ENCODE measurements around the gene SPINK6. TPM values are rescaled to one million over a fixed set of nuclear protein-coding genes. Genes with fewer than 3 reads are reported as not detected.

SPINK6 gene
- polyA plus RNA-seq, 2 donors = 0.06 to 0.59 TPM

DNA sequence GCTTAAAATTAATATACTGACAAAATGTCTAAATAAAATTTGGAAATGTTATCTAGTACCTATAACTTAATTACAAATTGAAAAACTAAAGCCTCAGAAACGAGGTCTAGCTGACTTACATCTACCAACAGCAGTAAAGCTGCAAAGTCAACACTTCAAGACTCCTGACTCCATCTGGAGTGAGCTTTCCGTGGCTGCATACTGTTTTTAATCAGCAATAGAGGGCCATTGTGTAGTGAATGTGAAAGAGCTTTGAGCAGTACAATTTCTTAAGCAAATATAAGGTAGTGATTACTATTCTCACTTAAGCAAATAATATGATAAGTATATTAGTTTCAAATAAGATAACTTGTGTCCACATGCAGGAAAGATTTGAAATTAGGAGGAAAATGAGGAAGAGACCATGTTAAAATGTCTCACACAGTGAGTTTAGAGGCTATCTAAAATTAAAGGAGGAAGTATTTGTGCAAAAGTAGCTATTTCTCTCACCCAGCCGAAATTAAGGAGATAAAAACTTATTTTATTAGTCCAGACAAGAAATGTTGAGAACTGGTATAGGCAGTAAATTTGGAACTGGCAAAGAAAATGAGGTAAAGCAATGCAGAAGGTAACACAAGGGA is 6.4 kb downstream of the SPINK6 start:
- 40 to 43% methylated on average over 3 of the region's 3 CpGs for WGBS, 2 donors

DNA sequence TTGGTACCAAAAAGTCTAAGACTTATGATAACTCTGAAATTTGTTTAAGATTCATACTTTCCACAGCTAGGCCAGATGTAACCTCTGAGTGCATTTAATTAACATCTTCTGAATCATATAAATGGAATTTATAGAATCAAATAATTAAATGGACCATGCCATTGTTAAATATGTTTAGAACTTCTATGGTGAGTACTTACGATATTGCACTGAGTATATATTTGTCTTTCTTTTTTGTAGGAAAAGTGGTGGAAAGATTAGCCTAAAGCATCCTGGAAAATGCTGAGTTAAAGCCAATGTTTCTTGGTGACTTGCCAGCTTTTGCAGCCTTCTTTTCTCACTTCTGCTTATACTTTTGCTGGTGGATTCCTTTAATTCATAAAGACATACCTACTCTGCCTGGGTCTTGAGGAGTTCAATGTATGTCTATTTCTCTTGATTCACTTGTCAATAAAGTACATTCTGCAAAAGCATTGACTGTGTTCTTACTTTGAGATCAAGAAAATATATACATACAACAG is 11.9 kb downstream of the SPINK6 start:
- Histone ChIP-seq H3K27me3 (ENCODE audit: control insufficient read depth in 1 of 2, insufficient read depth in 2 of 2, low read length in 2 of 2) (no peaks in the 10 kb centered on the region), H3K4me1 (ENCODE audit: control insufficient read depth in 2 of 2, insufficient read depth in 2 of 2, low read length in 1 of 2) (no peaks in the 10 kb centered on the region), H3K9me3 (ENCODE audit: control insufficient read depth in 2 of 2, insufficient read depth in 1 of 2, low read depth in 1 of 2, low read length in 1 of 2) (no peaks in the 10 kb centered on the region), H3K27ac (ENCODE audit: low read depth in 2 of 2, low read length in 1 of 2) (no peak overlapping the region), H3K4me3 (ENCODE audit: low read depth in 1 of 2, low read length in 2 of 2) (no peak overlapping the region), H3K36me3 (ENCODE audit: control insufficient read depth in 2 of 2, insufficient read depth in 2 of 2, low read length in 1 of 2) (no peaks in the 10 kb centered on the region)
- WGBS, 2 donors = 59% methylated on average over 1 of the region's 1 CpG

More for the DNA sequence above, 6.4 kb downstream of the SPINK6 start:
- Histone ChIP-seq H3K4me1 (ENCODE audit: control insufficient read depth in 2 of 2, insufficient read depth in 2 of 2, low read length in 1 of 2) (no peaks in the 10 kb centered on the region), H3K9me3 (ENCODE audit: control insufficient read depth in 2 of 2, insufficient read depth in 1 of 2, low read depth in 1 of 2, low read length in 1 of 2) (no peaks in the 10 kb centered on the region), H3K27ac (ENCODE audit: low read depth in 2 of 2, low read length in 1 of 2) (no peak overlapping the region), H3K27me3 (ENCODE audit: control insufficient read depth in 1 of 2, insufficient read depth in 2 of 2, low read length in 2 of 2) (no peaks in the 10 kb centered on the region), H3K4me3 (ENCODE audit: low read depth in 1 of 2, low read length in 2 of 2) (no peak overlapping the region), H3K36me3 (ENCODE audit: control insufficient read depth in 2 of 2, insufficient read depth in 2 of 2, low read length in 1 of 2) (no peaks in the 10 kb centered on the region)

DNA sequence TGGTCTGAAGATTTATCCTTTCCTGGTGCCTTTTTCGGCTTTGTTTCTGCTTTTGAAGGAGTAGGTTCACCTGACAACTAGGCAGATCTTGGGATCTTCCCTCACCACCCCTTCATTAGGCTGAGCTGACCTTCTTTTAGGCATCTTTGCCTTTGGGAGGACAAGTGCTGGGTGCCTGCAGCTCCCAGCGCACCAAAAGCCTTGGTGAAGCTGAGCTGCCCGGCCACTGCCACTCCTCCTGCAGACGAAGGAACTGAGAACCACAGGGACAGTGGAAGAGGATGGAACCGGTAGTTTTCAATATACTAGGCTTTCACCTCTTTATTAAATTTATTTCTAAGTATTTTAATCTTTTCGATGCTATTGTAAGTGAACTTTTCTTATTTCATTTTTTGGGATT is 18.7 kb downstream of the SPINK6 start:
- 76 to 87% methylated on average over 6 of the region's 6 CpGs for WGBS, 2 donors
- Histone ChIP-seq H3K27me3 (ENCODE audit: control insufficient read depth in 1 of 2, insufficient read depth in 2 of 2, low read length in 2 of 2) (no peaks in the 10 kb centered on the region), H3K27ac (ENCODE audit: low read depth in 2 of 2, low read length in 1 of 2) (no peak overlapping the region), H3K4me1 (ENCODE audit: control insufficient read depth in 2 of 2, insufficient read depth in 2 of 2, low read length in 1 of 2) (no peaks in the 10 kb centered on the region), H3K9me3 (ENCODE audit: control insufficient read depth in 2 of 2, insufficient read depth in 1 of 2, low read depth in 1 of 2, low read length in 1 of 2) (no peaks in the 10 kb centered on the region), H3K4me3 (ENCODE audit: low read depth in 1 of 2, low read length in 2 of 2) (no peak overlapping the region), H3K36me3 (ENCODE audit: control insufficient read depth in 2 of 2, insufficient read depth in 2 of 2, low read length in 1 of 2) (no peaks in the 10 kb centered on the region)

- Histone ChIP-seq H3K9me3 (ENCODE audit: control insufficient read depth in 2 of 2, insufficient read depth in 1 of 2, low read depth in 1 of 2, low read length in 1 of 2) (no peaks in the 10 kb centered on the region), H3K27ac (ENCODE audit: low read depth in 2 of 2, low read length in 1 of 2) (no peak overlapping the region), H3K36me3 (ENCODE audit: control insufficient read depth in 2 of 2, insufficient read depth in 2 of 2, low read length in 1 of 2) (no peaks in the 10 kb centered on the region), H3K4me3 (ENCODE audit: low read depth in 1 of 2, low read length in 2 of 2) (no peak overlapping the region), H3K4me1 (ENCODE audit: control insufficient read depth in 2 of 2, insufficient read depth in 2 of 2, low read length in 1 of 2) (no peaks in the 10 kb centered on the region), H3K27me3 (ENCODE audit: control insufficient read depth in 1 of 2, insufficient read depth in 2 of 2, low read length in 2 of 2) (no peaks in the 10 kb centered on the region)
- WGBS, 2 donors = 42 to 49% methylated on average over 2 of the region's 2 CpGs
Measured at GRCh38 chr5:148224117-148224742, 21.4 kb downstream of the SPINK6 start.

DNA sequence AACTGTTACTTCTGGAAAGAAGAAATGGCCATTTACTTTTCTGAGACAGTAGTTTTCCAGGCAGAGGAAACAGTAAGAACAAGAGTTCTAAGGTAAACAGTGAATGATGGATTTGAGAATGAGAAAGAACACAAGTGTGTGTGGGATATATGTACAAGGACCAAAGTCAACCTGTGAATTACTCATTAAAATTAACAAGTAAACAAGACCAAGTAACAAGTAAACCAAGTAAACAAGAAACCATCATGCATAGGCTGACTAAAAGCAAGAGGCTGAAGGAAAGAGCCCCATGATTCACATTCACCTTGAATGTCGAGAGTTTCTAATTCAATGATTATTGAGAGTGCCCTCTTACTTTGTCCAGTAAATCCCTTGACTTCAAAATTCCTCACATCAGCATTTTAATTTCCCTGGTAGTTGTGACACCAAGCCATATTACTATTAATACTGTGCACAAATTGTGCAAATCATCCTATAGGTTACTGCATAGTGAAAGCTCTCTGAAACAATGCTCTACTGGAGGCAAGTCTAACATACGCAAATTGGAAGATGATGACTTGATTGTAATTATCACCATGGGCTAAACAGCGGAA is 25.6 kb downstream of the SPINK6 start:
- Histone ChIP-seq H3K9me3 (ENCODE audit: control insufficient read depth in 2 of 2, insufficient read depth in 1 of 2, low read depth in 1 of 2, low read length in 1 of 2) (no peaks in the 10 kb centered on the region), H3K4me1 (ENCODE audit: control insufficient read depth in 2 of 2, insufficient read depth in 2 of 2, low read length in 1 of 2) (no peaks in the 10 kb centered on the region), H3K4me3 (ENCODE audit: low read depth in 1 of 2, low read length in 2 of 2) (no peak overlapping the region), H3K27ac (ENCODE audit: low read depth in 2 of 2, low read length in 1 of 2) (no peak overlapping the region), H3K27me3 (ENCODE audit: control insufficient read depth in 1 of 2, insufficient read depth in 2 of 2, low read length in 2 of 2) (no peaks in the 10 kb centered on the region), H3K36me3 (ENCODE audit: control insufficient read depth in 2 of 2, insufficient read depth in 2 of 2, low read length in 1 of 2) (no peaks in the 10 kb centered on the region)
- WGBS, 2 donors = 92% methylated on average over 3 of the region's 3 CpGs

GRCh38 chr5:148229840-148230239 is 27.0 kb downstream of the SPINK6 start:
- Histone ChIP-seq H3K9me3 (ENCODE audit: control insufficient read depth in 2 of 2, insufficient read depth in 1 of 2, low read depth in 1 of 2, low read length in 1 of 2) (no peaks in the 10 kb centered on the region), H3K4me3 (ENCODE audit: low read depth in 1 of 2, low read length in 2 of 2) (no peak overlapping the region), H3K36me3 (ENCODE audit: control insufficient read depth in 2 of 2, insufficient read depth in 2 of 2, low read length in 1 of 2) (no peaks in the 10 kb centered on the region), H3K27me3 (ENCODE audit: control insufficient read depth in 1 of 2, insufficient read depth in 2 of 2, low read length in 2 of 2) (no peaks in the 10 kb centered on the region), H3K4me1 (ENCODE audit: control insufficient read depth in 2 of 2, insufficient read depth in 2 of 2, low read length in 1 of 2) (no peaks in the 10 kb centered on the region), H3K27ac (ENCODE audit: low read depth in 2 of 2, low read length in 1 of 2) (no peak overlapping the region)

DNA sequence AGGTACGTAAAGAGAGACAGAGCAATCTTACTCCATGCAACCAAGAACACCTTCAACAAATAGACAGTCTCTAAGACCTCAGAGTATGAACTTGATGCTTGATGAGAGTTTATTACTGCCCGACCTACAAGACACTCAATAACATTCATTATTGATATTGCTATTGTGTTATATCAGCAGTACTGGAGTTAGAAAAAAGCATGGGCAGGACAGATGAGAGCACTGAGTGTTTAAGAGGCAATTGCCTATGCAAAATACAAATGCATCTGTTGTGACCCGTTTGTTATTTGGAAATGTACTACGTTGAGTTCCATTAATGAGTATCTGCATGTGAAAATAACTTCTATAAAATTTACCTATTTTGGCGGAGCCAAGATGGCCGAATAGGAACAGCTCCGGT is 27.4 kb downstream of the SPINK6 start:
- Histone ChIP-seq H3K9me3 (ENCODE audit: control insufficient read depth in 2 of 2, insufficient read depth in 1 of 2, low read depth in 1 of 2, low read length in 1 of 2) (no peaks in the 10 kb centered on the region), H3K36me3 (ENCODE audit: control insufficient read depth in 2 of 2, insufficient read depth in 2 of 2, low read length in 1 of 2) (no peaks in the 10 kb centered on the region), H3K27me3 (ENCODE audit: control insufficient read depth in 1 of 2, insufficient read depth in 2 of 2, low read length in 2 of 2) (no peaks in the 10 kb centered on the region), H3K4me1 (ENCODE audit: control insufficient read depth in 2 of 2, insufficient read depth in 2 of 2, low read length in 1 of 2) (no peaks in the 10 kb centered on the region), H3K27ac (ENCODE audit: low read depth in 2 of 2, low read length in 1 of 2) (no peak overlapping the region), H3K4me3 (ENCODE audit: low read depth in 1 of 2, low read length in 2 of 2) (no peak overlapping the region)
- WGBS, 2 donors = 93 to 94% methylated on average over 7 of the region's 7 CpGs

DNA sequence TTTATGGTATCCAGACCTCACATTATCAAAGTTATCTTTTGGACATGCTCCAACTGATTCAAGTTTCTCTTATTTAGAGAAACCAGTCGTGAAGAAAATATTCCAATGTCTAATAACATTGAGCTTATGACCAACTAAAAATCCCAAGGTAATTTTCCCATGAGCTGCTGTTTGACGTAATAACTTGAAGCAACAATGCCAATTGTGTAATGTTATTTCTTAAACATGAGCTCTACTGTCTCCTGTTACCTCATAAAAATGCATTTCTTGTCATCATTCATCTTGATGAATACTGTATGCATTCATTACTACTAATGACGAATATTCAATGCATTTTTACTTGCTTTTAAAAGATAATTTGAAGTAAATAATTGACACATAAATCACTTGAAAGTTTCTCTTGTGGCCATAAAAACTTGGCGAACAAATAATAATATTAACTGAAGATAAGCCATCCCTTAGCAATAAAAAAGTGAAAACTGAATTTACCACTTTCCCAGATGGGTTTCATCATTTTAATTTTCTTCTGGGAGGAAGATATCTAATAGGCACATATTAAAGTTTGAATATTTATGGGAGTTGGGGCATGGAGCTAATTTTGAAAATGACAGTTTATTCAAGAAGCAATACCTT is 35.1 kb downstream of the SPINK6 start:
- H3K4me3 ChIP-seq (ENCODE audit: low read depth in 1 of 2, low read length in 2 of 2) = no peak overlapping the region
- H3K27me3 ChIP-seq (ENCODE audit: control insufficient read depth in 1 of 2, insufficient read depth in 2 of 2, low read length in 2 of 2) = no peaks in the 10 kb centered on the region
- H3K27ac ChIP-seq (ENCODE audit: low read depth in 2 of 2, low read length in 1 of 2) = no peak overlapping the region
- H3K36me3 ChIP-seq (ENCODE audit: control insufficient read depth in 2 of 2, insufficient read depth in 2 of 2, low read length in 1 of 2) = no peaks in the 10 kb centered on the region
- H3K4me1 ChIP-seq (ENCODE audit: control insufficient read depth in 2 of 2, insufficient read depth in 2 of 2, low read length in 1 of 2) = no peaks in the 10 kb centered on the region
- H3K9me3 ChIP-seq (ENCODE audit: control insufficient read depth in 2 of 2, insufficient read depth in 1 of 2, low read depth in 1 of 2, low read length in 1 of 2) = no peaks in the 10 kb centered on the region
- 51 to 52% methylated on average over 4 of the region's 4 CpGs for WGBS, 2 donors

GRCh38 chr5:148238418-148238794 is 35.6 kb downstream of the SPINK6 start, which contains the start of gene MARCOL:
TSS of gene MARCOL (plus strand) at chr5:148238525. CDS start at chr5:148238598, 73 bp downstream.
- 47 to 55% methylated on average over 2 of the region's 2 CpGs for WGBS, 2 donors

More at GRCh38 chr5:148238418-148238794, 35.6 kb downstream of the SPINK6 start, which contains the start of gene MARCOL:
- no peak within 1 kb of the TSS for H3K27ac ChIP-seq (ENCODE audit: low read depth in 2 of 2, low read length in 1 of 2)
- H3K27me3 ChIP-seq (ENCODE audit: control insufficient read depth in 1 of 2, insufficient read depth in 2 of 2, low read length in 2 of 2) = no peaks in the 10 kb centered on the region
- no peaks in the 10 kb centered on the region for H3K9me3 ChIP-seq (ENCODE audit: control insufficient read depth in 2 of 2, insufficient read depth in 1 of 2, low read depth in 1 of 2, low read length in 1 of 2)
- no peaks in the 10 kb centered on the region for H3K4me1 ChIP-seq (ENCODE audit: control insufficient read depth in 2 of 2, insufficient read depth in 2 of 2, low read length in 1 of 2)
- no peak within 1 kb of the TSS for H3K4me3 ChIP-seq (ENCODE audit: low read depth in 1 of 2, low read length in 2 of 2)
- no peaks in the 10 kb centered on the region for H3K36me3 ChIP-seq (ENCODE audit: control insufficient read depth in 2 of 2, insufficient read depth in 2 of 2, low read length in 1 of 2)

Measured in esophagus (tissue), 2 donors.